HG03280 (cell line): ENCODE results near the gene RCE1.
A peak's percentile ranks its signal among the peaks of the same experiment; 100 is the strongest.

Experiments
- ATAC-seq: cut with Tn5 transposase; IDR thresholded peaks from one replicate; pipeline ENCODE4 v1.9.1; 2021; ENCODE audit warnings: mild to moderate bottlenecking, moderate library complexity; ENCODE audit not compliant: unreplicated experiment

RCE1 gene

GRCh38 chr11:66856496-66857233 is 13.4 kb downstream of the RCE1 start, which contains the start of gene LRFN4:
TSS of gene LRFN4 (plus strand) at chr11:66857064. CDS start at chr11:66857745, 681 bp downstream.
- peak; percentile 36 for ATAC-seq

GRCh38 chr11:66857234-66857926 is 14.1 kb downstream of the RCE1 start:
- ATAC-seq: no peak

GRCh38 chr11:66857927-66858185 is 14.6 kb downstream of the RCE1 start:
- ATAC-seq: no peak

- ATAC-seq: no peak
Measured at GRCh38 chr11:66858186-66858938, 15.1 kb downstream of the RCE1 start.

- no peak for ATAC-seq
Measured at GRCh38 chr11:66858939-66859685, 15.9 kb downstream of the RCE1 start.

- no peak for ATAC-seq
Measured at GRCh38 chr11:66859686-66860448, 16.6 kb downstream of the RCE1 start.

GRCh38 chr11:66860449-66860831 is 17.2 kb downstream of the RCE1 start:
- ATAC-seq: no peak

GRCh38 chr11:66861038-66861773 is 18.0 kb downstream of the RCE1 start:
- no peak for ATAC-seq

- no peak for ATAC-seq
Measured at GRCh38 chr11:66861774-66862558, 18.7 kb downstream of the RCE1 start.

GRCh38 chr11:66862559-66863037 is 19.4 kb downstream of the RCE1 start:
- no peak for ATAC-seq

- ATAC-seq: no peak
Measured at GRCh38 chr11:66863428-66864125, 20.3 kb downstream of the RCE1 start.

- no peak for ATAC-seq
Measured at GRCh38 chr11:66864172-66864901, 21.1 kb downstream of the RCE1 start.

GRCh38 chr11:66864924-66865697 is 21.9 kb downstream of the RCE1 start:
- no peak for ATAC-seq

GRCh38 chr11:66866007-66866406 is 22.8 kb downstream of the RCE1 start:
- ATAC-seq: no peak

GRCh38 chr11:66866511-66866986 is 23.3 kb downstream of the RCE1 start:
- no peak for ATAC-seq

- ATAC-seq: no peak
Measured at GRCh38 chr11:66867425-66868040, 24.3 kb downstream of the RCE1 start.
